ENCODE measurements around the gene SNPH.

DNA sequence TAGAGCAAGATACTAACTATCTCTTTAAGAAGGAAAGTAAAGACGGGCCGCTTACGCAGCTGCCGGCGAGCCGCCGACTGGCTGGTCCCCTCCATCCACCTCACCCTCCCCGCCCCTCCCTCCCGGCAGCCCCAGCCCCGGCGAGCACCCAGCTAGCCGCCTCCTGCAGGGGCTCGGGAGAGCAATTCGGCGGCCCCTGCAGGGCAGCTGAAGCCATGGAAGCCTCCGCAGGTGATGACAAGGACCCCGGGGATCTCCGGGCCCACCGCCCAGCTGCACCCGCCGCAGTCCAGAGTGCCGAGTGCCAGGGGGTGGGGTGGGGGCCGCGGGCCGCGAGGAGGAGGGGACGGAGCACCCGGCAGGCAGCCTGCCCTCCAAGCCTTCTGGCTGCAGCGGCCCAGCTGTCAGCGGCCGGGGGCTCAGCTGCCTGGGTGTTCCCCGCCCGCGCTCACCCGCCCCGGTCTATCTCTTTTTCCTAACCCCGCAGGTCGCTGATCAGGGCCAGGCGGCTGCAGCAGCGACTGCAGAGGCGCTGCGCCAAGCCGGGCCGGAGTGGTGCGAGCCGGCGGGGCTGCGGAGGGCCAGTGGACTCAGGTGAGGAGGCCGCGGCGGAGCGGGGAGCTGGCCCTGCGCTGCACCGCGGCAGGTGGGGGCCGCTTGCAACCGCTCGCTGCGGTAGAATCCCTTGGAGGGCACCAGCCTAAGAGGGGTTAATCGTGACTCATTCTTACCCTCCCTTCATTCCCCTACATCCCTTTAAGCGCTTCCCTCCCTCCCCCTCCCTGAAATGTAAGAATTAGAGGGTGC, at the start of gene SNPH:
- TF ChIP-seq CTCF (IDR thresholded peaks at IDR 0.05) (no peak), POLR2A (IDR thresholded peaks at IDR 0.05) (no peak), EP300 (IDR thresholded peaks at IDR 0.05) (no peak)
